Activated CD4-positive, alpha-beta T cell treated with anti-CD3 and anti-CD28 coated beads for 1 hour (primary cell): Measurements from ENCODE around the gene NME4.

Experiments
- DNase-seq: peaks from one replicate; pipeline ENCODE4 v3.0.0-alpha.2; 2020

The NME4 gene

DNA sequence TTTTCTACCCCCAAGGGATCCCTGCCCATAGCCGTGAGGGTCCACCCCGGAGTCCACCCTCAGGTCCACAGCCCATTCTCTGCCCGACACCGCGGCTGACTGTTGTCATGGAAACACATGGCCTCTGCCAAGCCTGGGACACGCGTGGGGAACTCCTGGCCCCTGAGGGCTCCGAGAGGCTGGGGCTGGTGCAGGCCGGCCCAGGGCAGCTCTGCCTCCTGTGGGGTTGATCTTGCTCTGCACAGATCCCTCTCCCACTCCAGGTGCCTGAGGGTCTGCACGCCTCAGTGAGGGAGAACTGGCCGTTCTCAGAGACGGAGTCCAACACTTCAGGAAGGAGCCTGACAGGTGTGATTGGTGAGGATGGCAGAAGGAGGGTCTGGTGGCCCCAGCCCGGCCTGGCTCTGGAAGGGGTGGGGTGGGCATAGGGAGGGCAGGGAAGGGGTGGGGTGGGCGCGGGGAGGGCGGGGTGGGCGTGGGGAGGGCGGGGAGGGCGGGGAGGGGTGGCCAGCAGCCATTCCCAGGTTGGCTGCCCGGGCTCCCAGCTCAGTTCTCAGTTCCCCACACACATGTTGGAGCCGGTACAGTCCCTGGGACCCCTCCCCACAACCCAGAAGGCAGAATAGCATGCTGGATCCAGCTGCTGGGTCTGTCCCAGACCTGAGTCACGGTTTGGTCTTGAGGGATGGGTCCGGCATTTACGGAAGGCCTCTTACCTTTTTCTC, 33.1 kb upstream of the NME4 start:
- DNase-seq = no peak

DNA sequence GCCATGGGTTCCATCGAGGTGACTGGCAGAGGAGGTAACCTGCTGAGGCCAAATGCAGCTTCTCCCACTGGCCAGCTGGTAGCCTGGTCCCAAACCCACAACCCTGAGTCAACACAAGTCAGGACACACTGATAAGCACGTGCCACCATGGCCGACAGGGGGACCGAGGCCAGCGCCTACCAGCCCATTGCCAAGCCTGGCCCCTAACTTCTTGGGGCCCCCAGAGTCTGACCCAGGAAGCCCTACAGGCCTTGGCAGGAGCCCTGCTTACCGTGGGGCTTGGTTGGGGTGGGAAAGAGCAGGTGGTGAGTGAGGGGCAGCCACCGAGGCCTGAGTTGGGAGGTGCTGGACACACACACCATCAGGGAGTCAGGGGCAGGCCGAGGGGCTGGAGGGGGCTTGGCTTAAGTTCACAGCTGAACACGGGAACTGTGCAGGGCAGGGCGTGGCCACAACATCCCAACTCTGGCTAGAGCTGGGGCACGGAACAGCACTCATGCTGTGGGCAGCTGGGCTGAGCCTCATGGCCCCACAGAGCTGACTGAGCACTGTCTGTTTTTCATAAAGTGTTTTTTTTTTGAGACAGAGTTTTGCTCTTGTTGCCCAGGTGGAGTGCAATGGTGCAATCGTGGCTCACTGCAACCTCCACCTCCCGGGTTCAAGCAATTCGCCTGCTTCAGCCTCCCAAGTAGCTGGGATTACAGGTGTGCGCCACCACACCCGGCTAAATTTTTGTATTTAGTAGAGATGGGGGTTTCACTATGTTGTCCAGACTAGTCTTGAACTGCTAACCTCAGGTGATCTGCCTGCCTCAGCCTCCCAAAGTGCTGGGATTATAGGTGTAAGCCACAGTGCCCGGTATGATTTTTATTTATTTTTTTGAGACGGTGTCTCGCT, 32.2 kb upstream of the NME4 start:
- no peak for DNase-seq

DNA sequence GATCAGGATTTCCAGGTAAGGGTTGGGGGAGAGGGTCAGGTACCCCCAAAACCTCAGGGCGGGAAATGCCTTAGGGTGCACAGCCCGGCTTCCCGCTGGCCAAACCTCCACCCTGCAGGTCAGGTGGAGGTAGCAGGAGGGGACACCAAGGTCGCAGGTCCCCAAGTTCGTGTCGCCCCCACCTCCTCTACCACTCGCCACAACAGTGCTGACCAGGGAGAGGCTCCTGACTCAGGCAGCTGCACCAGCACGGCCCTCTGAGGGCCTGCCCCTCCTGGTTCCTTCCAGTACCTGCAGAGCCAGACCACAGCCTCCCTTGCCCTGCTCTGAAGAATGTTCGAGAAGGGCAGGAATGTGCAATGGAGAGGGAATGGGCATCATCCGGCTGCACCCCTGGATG, 30.5 kb upstream of the NME4 start:
- no peak for DNase-seq

DNA sequence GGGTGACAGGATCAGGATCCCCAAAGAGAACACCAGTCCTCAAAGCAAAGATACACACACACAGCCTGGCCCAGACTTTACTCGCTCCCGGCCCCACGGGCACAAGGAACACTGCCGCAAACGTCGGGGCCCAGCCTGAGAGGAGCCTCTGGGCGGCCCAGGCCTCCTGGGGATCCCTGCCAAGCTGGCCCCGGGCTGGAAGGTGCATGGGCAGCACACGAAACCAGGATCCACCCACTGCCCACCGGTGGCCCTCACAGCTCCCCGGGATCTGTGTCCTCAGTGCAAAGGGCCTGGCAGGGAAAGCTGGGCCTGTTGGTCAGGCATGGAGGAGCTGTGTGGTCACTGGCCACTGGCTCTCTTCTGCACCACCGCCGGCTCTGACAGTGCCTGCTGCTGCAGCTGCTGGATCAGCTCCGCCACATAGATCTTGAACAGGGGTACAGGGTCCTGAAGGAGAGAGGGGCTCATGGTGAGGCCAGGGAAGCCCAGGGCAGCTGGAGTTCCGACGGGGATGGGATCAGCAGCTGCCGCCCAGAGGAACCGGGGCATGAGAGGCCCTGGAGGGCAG, 29.6 kb upstream of the NME4 start:
- DNase-seq = no peak

DNA sequence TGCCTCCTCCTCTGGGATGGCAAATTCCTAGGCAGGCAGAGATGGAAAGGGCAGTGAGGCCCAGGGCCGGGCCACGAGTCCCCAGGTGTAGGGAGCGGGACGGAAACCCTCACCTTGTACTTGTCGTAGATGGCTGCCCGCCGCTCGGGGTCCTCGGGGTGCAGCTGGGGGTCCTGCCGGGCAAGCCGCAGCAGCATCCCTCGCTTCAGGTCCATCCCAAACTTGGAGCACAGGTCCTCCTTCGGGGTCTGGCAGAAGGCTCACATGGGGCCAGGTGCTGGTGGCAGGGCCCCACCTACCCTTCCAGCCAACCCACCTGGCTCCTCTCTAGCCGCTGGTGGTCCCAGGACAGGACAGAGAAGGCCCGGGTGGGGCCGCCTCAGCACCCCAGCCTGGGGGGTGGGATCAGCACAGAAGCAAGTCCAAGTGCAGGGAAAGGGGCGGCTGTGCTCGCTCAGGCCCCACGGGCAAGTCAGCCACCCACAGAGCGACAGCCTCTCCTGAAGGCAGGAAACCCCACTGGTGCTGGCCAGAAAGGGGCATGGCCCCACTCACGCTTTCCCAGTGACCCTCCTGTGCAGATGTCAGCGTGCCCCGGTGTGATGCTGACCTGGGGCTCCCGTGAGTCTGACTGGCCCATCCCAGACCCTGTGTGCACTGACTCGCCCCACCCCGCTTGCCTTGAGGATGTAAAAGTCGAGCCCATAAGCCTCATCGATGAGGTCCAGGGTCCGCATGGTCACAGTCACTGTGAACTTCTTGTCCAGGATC, 28.4 kb upstream of the NME4 start:
- no peak for DNase-seq

DNA sequence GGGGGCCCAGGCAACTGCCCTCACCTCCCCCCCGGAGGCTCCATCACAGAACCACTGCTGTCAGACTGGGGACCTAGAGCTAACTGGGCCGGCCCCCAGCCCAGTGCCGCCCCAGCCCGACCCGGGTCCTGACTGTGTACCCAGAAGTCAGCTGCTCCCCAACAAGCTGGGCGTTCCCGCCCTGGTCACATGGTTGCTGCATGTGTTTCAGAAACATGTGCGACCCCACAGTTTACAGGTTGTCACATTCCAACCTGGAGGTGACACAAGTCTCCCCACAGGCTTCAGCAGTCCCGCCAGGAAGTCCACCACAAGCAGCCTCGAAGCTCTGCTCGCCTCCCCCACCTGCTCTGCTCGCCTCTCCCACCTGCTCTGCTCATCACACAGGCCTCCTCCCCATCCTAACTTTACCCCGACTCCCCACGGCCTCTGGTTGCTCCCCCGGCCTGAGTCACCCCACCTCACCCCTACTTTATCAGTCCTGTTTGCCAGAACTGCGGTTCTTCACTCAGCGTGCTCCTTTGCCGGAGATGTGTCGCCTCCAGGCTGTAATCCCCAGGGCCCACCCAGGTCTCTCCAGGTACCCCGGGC, 27.6 kb upstream of the NME4 start:
- DNase-seq = no peak

DNA sequence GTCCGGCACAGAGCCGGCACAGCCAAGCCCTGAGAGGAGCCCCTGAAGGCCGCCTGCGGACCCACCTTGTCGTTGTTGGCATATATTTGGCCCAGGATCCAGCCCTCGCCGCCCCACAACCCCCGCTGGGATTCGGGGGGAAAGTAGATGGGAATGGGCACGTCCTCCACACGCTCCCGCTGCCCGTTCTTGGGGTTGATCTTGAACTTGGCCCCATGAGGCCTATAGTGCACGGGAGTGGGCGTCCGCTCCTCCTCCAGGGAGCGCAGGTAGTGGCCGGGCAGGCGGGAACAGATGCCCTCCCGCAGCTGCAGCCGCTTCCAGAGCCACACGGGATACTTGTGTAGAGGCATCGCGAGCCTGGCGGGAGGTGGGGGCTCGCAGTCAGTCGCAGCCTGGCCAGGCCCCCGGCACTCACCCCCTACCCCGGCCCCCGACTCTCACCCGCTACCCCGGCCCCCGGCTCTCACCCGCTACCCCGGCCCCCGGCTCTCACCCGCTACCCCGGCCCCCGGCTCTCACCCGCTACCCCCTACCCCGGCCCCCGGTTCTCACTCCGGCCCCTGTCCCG, 27.0 kb upstream of the NME4 start:
- DNase-seq = no peak

DNA sequence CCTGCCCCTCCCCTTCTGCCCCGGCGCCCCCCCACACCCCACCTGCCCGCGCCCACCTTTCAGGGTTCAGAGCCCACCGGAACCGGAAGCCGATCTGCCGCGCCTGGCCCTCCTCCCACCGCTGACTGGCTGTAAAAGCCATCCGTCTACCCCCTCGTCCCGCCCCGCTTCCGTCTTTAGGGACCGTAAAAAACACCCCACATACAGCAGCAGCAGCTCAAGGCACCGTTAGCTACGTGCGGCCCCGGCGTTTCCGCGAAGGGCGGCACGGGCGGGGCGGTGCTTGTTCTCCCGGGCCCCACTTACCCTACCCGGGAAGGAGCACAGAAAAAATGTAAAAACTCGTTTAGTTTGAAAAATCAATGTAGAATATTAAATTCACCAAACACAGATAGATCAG, 26.6 kb upstream of the NME4 start, which contains the start of gene MRPL28:
TSS of gene MRPL28 (minus strand) at position 96 of the 400 bp plus-strand sequence. CDS start 320 bp downstream, outside the sequence.
- peak; percentile 88 for DNase-seq

DNA sequence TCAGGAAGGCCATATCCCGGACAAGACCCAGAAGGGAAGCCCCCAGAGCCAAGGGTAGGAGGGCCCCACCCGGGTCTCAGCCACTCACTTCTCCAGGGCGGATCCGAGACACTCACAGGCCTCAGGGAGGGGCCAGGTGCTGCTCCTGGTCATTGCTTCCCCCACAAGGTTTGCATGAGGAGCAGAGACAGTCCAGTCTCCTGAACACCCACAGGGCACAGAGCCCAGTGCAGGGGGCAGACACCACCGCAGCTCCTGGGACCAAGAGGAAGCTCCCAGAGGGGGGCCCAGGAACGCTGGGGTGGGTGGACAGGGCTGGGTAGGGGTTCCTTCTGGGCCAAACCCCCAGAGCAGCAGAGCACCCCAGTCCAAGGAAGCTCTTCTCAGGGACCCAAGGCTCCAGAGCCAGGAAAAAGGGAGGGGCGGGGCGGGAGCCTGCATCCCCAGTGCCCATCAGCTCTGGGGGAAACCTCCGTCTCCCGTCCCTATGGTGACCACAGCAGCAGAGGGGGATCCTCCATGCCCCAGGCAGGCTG, 26.0 kb upstream of the NME4 start:
- no peak for DNase-seq

DNA sequence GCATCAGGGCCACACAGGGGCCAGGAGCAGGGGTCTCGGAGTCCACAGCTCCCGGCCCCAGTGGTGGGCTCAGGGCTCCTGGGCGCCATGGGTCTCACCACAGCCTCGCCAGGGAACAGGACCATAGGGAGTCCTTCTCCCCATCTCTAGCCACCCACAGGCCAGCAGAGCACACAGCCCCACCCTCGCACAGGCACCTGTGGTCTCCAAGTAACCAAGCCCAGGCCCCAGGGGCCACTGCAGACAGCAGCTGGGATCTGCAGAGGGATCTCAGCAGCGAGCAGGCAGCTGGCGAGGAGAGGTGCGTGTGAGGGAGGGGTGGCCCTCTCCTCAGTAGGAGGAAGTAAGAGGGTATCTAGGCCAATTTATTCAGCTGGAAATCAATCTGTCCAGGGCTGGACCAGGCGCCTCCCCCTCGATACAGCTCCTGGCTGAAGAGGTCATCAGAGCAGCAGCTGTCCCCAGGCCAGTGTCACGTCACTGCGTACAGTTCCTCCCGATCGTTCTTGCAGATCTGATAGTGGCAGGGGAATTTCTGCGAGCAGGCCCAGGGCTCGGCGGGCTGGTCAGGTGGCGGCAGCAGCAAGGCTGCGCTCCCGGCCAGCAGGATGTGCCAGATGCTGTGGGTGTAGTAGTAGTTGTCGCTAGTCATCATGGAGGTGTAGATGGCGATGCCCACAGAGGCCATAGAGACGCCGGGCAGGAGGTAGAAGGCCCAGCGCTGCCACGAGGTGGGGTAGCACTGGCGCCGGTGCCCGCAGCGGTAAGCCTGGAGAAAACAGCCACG, 25.3 kb upstream of the NME4 start:
- no peak for DNase-seq

DNA sequence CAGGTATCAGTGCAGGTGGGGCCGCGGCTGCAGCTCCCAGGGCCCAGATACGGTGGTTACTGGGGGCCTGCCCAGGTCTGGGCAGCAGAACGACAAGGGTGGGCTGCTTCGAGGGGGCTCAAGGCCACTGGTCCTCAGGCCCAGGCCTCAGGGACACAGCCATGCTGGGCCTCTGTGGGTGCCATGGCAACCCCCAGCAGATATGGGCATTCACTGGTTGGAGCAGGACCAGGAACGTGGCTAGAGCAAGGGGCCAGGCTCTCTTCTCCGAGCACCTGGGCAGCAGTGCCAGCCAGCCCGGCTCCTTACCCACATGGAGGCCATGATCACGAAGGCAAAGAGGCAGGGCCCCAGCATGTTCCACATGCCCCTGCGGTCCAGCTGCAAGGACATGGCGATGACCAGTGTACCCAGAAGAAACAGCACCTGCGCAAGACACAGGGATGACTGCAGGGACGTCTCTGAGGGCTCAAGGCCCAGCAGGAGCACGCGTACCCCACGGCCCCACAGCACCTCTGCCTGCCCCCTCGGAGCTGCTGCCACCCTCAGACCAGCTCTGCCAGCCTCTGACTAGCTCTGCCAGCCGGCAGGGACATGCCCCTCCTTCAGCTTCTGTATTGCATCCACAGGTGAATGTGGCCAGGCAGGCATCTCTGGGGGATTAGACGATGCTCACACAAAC, 24.6 kb upstream of the NME4 start:
- no peak for DNase-seq

DNA sequence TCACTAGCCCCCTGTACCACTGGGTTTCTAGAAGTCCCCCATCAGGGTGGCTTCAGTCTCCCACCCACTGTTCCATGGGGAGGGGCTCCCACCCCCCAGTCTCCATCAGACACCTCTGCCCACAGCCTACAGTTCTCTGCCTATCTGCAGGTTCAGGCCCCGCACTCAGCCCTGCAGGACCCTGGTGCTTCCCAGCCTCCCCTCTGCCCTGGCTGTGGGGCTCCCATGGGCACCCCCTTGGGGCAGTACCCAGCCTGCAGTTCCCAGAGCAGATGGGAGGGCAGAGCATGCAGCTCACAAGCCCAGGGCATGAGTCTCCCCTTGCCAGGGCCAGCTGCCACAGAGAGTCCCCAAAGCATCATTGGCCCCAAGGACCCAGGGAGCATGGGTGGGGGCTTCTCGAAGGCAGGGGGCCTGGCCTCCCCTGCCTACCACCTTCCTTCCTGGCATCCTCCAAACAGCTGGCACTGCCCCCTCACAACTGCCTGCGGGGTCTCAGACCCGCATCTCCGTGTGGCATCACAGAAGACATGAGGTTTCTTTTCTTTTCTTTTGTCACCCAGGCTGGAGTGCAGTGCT, 23.9 kb upstream of the NME4 start:
- no peak for DNase-seq

DNA sequence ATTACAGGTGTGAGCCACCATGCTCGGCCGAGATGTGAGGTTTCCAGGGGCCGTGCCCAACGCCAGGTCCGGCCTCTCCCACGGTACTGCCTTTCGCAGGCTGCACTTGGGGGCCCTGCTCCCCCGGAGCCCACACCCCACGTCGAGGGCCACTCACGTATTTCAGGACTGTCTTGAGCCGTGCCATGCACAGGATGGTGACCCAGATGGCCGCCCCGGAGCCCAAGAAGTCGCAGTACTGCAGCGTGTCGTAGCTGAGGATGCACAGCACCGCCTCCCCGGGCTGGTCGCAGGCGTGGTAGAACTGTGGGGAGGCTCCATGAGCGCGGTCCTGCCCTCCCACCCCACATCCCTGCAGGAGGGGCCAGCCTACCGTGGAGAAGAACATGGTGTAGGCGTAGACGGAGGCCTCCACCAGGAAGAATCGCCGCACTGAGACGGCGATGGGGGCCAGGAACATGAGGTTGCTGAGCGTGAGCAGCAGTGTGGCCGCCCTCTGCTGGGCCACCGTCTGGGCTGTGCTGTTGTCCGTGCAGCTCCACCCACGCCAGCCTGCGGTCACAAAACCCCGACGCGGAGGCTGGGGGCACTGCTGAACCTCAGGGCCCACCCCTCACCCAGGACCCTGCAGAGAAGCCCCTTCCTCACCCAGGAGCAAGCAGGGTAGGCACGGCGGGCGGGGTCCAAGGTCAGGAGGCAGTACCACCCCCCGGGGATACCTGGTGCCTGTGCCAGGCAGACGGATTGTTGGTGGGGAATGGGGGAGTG, 23.0 kb upstream of the NME4 start:
- DNase-seq = no peak

DNA sequence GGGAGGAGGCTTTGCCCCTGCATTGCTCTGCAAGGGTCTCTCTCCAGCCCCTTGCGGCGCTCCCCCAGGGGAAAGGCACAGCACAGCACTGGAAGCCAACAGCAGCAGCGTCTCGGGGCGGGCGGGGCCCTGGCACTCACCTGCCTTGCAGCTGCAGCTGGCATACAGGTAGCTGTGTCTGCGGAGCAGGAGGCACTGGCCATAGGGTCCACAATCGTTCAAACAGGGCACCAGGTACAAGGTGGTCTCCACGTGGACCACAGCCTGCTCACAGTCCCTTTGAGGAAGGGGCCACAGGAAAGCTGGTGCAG, 22.4 kb upstream of the NME4 start:
- no peak for DNase-seq

DNA sequence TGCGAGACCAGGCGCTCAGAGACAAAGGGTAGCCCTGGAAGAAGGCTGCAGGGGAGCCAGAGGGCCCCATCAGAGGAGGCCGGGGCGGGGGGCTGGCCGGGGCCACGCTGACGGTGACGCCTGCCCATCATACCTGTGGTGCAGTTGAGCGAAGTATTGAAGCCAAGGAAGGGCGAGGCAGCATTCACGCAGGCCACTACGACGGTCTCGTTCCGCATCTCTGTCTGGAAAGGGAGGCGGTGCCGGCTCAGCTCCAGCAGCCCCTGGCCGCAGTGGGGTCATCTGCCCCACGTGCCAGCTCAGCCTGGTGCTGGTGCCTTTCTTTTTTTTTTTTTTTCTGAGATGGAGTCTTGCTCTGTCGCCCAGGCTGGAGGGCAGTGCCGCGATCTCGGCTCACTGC, 21.8 kb upstream of the NME4 start:
- no peak for DNase-seq

DNA sequence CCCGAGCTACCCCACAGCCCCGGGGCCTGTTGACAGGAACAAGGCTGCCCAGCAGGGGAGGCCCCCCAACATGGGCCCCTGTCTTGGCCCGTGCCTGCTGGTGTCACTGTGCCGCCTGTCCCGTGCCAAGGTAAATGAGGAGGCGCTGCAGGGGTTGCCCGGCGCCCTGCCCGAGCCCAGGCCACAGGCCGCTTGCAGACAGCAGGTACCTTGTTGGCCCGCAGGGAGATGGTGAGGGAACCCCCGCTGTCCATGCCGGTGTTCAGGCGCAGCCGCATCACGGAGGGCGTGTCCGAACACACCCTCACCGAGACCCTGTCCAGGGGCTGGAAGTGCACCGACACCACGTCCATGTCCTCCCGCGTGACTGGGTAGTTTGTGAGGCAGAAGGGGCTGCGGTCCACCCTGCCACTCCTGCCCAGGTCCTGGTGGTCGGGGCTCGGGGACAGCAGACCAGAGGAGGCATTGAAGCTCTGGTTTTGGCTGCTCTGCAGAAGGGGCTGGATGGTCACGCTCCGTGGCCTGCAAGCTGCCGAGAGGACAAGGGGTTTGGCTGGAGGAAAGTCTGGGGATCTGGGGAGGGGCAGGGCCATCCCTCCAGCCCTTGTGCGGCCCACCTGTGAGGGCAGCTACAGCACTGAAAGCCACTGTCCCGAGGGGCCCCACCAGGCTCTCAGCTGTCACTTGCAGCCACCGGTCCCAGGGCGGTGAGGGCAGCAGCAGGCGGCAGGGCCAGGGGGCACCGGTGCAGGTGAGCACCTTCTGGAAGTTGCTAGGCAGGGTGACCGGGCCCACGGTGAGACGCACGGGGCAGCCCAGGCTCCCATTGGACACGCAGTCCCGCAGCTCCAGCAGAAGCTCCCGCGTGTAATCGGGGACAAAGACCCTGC, 20.8 kb upstream of the NME4 start:
- DNase-seq = no peak

DNA sequence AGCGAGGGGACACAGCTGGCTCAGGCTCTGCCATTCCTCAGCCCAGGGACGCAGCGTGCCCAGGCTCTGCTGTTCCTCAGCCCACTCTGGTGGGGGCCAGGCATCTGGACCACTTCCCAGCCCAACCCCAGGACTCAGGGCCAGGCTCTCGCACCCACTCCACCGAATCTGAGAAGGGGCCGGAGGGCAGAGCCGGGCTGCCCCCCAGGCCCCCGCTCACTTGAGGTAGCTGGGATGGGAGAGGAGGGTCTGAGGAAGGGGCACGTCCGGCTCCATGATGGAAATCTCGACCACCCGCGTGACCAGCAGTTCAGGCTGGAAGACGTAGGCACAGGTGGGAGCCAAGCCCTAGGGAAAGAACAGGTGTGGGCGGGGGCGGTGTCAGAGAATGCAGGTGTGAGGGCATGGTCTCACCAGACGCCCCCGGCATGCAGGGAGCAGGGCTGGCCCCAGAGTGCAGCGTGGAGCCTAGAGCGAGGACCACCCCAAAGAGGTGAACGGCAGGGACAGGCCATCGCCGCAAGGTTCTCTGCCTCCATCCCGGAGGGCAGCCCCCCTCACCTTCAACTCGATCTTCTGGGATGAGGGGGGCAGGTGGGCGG, 20.1 kb upstream of the NME4 start:
- no peak for DNase-seq

DNA sequence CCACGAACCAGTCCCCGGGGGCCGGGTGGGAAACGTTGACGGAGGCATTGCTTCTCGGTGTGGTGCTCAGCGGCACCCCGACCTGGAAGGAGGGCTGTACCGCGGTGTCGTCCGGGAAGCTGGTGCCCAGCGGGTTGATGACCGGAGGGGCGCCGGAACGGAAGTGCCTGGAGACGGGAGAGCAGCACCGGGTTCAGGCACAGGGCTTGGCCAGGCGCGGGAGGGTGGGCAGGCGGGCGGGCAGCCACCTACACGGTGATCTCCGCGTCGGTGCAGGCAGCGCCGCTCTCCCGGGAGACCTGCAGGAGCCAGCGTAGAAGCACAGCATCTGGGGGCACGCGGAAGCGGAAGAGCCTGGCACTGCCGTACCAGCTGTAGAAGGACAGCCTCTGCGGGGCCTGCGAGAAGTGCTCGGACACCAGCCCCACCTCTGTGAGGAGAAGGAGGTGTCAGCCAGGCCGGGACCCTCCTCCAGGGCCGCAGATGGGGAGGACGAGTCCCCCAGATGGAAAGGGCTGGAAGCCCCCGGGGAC, 19.5 kb upstream of the NME4 start:
- no peak for DNase-seq
